HepG2 (cell line): ENCODE results near the gene SEBOX. TPM values are rescaled to one million over a fixed set of nuclear protein-coding genes. Genes with fewer than 3 reads are reported as not detected.

Experiments
- ATAC-seq: fragments of 200-7000 bp; cut with Tn5 transposase; 3 replicates; pipeline ENCODE4 v1.9.1; 2020; ENCODE audit warnings: mild to moderate bottlenecking, moderate library complexity
- BruUV-seq: library from RNA; stranded (reverse); fragments of 400-500 nt; replicated peaks from 2 replicates; lab custom pipeline; 2021; lab: Mats Ljungman, UMichigan
- CTCF ChIA-PET: fragments of 300-600 bp; formaldehyde crosslinking; extraction: SDS; loops from one replicate; lab custom pipeline; 2021; ENCODE audit warnings: low total read pairs, inconsistent platforms, low intra/inter-chr PET ratio; lab: Yijun Ruan, JAX
- POLR2A ChIA-PET: fragments of 350-600 bp; sonication (Branson Sonifier 250); formaldehyde crosslinking; loops from one replicate; lab custom pipeline; 2020; ENCODE audit warnings: antibody characterized with exemption, inconsistent platforms; lab: Yijun Ruan, JAX
- DNase-seq: peaks from one replicate; pipeline ENCODE4 v3.0.0-alpha.2; 2015; ENCODE audit warnings: low spot score
- FAIRE-seq: peaks from 3 replicates; lab custom pipeline; 2011; peaks lifted over from hg19 to GRCh38; lab: Jason Lieb, UNC
- H2AFZ ChIP-seq: one replicate; pipeline ENCODE4 v1.6.1; 2011; ENCODE audit warnings: low read length, inconsistent platforms
- H3K27ac ChIP-seq: fragments of 300-600 bp; 3 replicates; pipeline ENCODE4 v1.8.0; 2011; ENCODE audit warnings: mixed run types, mild to moderate bottlenecking, mixed read lengths, low read length, inconsistent platforms; ENCODE audit not compliant: insufficient read depth; ENCODE audit errors: extremely low read length
- H3K27me3 ChIP-seq, 2 experiments: fragments of 200-600 bp in 1 of 2; 2 replicates in 1 of 2; 3 replicates in 1 of 2; pipeline versions ENCODE4 v1.6.0 to v1.8.0; 2011; ENCODE audit warnings: low read length in 2 of 2, mild to moderate bottlenecking in 2 of 2, moderate library complexity in 2 of 2, inconsistent platforms in 1 of 2; ENCODE audit not compliant: insufficient read depth in 2 of 2, control insufficient read depth in 1 of 2
- H3K36me3 ChIP-seq, 2 experiments: fragments of 200-600 bp in 1 of 2; replicated peaks in 1 of 2; 2 replicates in 1 of 2; 3 replicates in 1 of 2; pipeline versions ENCODE4 v1.5.1 to v1.8.0; 2011; ENCODE audit warnings: low read length in 2 of 2, inconsistent platforms in 1 of 2; ENCODE audit not compliant: insufficient read depth in 2 of 2, control insufficient read depth in 1 of 2
- H3K4me1 ChIP-seq: 2 replicates; pipeline ENCODE4 v1.5.1; 2012; ENCODE audit warnings: low read length, inconsistent platforms; ENCODE audit not compliant: insufficient read depth
- H3K4me2 ChIP-seq: 2 replicates; pipeline ENCODE4 v1.6.0; 2011; ENCODE audit warnings: low read depth, low read length, inconsistent platforms
- H3K4me3 ChIP-seq, 3 experiments: fragments of 200-600 bp in 1 of 3; sonication (generic), shearing (Covaris generic) in 1 of 3; replicated peaks in 1 of 3; 2 replicates each; pipeline ENCODE4 v1.5.1; 2011 to 2016; ENCODE audit warnings: low read length in 3 of 3, inconsistent platforms in 2 of 3, low read depth in 2 of 3, mild to moderate bottlenecking in 2 of 3, control low read depth in 1 of 3, mixed read lengths in 1 of 3; ENCODE audit not compliant: insufficient read depth in 1 of 3
- H3K79me2 ChIP-seq: one replicate; pipeline ENCODE4 v1.6.1; 2011; ENCODE audit warnings: low read length, inconsistent platforms; ENCODE audit not compliant: insufficient read depth
- H3K9ac ChIP-seq: 2 replicates; pipeline ENCODE4 v1.6.0; 2011; ENCODE audit warnings: mild to moderate bottlenecking, low read depth, low read length, inconsistent platforms; ENCODE audit not compliant: insufficient read depth
- H3K9me3 ChIP-seq: 2 replicates; pipeline ENCODE4 v1.5.1; 2012; ENCODE audit warnings: mild to moderate bottlenecking, low read length
- H4K20me1 ChIP-seq: 2 replicates; pipeline ENCODE4 v1.6.0; 2011; ENCODE audit warnings: inconsistent platforms, mild to moderate bottlenecking, low read length, moderate library complexity; ENCODE audit not compliant: insufficient read depth
- ELF4 ChIP-seq: sonication (generic); formaldehyde crosslinking; IDR thresholded peaks from 2 replicates; pipeline ENCODE4 v1.5.0; 2020; ENCODE audit warnings: missing genetic modification reagents, mild to moderate bottlenecking, moderate library complexity, borderline replicate concordance
- MEIS2 ChIP-seq: sonication (generic); formaldehyde crosslinking; IDR thresholded peaks from 2 replicates; pipeline ENCODE4 v1.9.0; 2021; ENCODE audit warnings: mild to moderate bottlenecking, missing genetic modification reagents
- PITX1 ChIP-seq: sonication (generic); formaldehyde crosslinking; IDR thresholded peaks from 2 replicates; pipeline ENCODE4 v1.5.1; 2020; ENCODE audit warnings: mild to moderate bottlenecking, missing genetic modification reagents
- TCF12 ChIP-seq, 2 experiments: fragments of 450-650 bp in 1 of 2; sonication (generic) in 1 of 2; formaldehyde crosslinking in 1 of 2; IDR thresholded peaks; 2 replicates each; pipeline versions ENCODE4 v1.6.1 to v1.8.0; 2017 to 2022; ENCODE audit warnings: antibody characterized with exemption in 1 of 2, mild to moderate bottlenecking in 1 of 2, missing genetic modification reagents in 1 of 2, moderate library complexity in 1 of 2
- ZNF670 ChIP-seq: sonication (generic); formaldehyde crosslinking; IDR thresholded peaks from 2 replicates; pipeline ENCODE4 v1.8.0; 2022; ENCODE audit warnings: mild to moderate bottlenecking, missing genetic modification reagents, borderline replicate concordance
- ZNF792 ChIP-seq: IDR thresholded peaks from 2 replicates; pipeline ENCODE4 v1.6.1; 2016
- ZSCAN25 ChIP-seq: sonication (generic); formaldehyde crosslinking; IDR thresholded peaks from 2 replicates; pipeline ENCODE4 v1.8.0; 2022; ENCODE audit warnings: mild to moderate bottlenecking, missing genetic modification reagents
- whole genome bisulfite sequencing: methylation state at CpG from one replicate; pipeline ENCODE4 v1.1.6; 2017; ENCODE audit warnings: low lambda C conversion rate; 5-methylcytosine and 5-hydroxymethylcytosine counted together
- in situ Hi-C: cut with HindIII; loops from 2 replicates; pipeline ENCODE4 v1.10.0; 2017; ENCODE audit warnings: low pct_unique_long_range_greater_than_20kb; ENCODE audit not compliant: extremely low pct_ligation_motif_present
- intact Hi-C: fragments of 100-400 bp; cut with micrococcal nuclease; formaldehyde crosslinking; loops from one replicate; pipeline ENCODE4 v1.10.0; 2022; ENCODE audit not compliant: unreplicated experiment
- polyA plus RNA-seq, 8 experiments: library from polyadenylated mRNA; depleted of rRNA in 3 of 8; stranded (reverse) in 7 of 8; unstranded in 1 of 8; fragments of >200 nt; fragmentation: Illumina TruSeq in 4 of 8; extraction: Trizol in 4 of 8; gene quantifications; 2 replicates each; pipeline versions ENCODE4 v1.2.1 to v1.2.3, GENCODE V29; 2011 to 2016; ENCODE audit warnings: low read depth in 4 of 8, missing spikeins in 1 of 8, mixed read lengths in 1 of 8; ENCODE audit not compliant: insufficient read depth in 1 of 8
- total RNA-seq, 5 experiments: library from RNA; depleted of rRNA; stranded (reverse); fragments of >200 nt; fragmentation: Illumina TruSeq; extraction: Trizol; gene quantifications; 2 replicates each; pipeline ENCODE4 v1.2.3, GENCODE V29; 2016; ENCODE audit warnings: low read depth in 1 of 5
- TF ChIP-seq, protein P1 (sequence below): sonication (generic); formaldehyde crosslinking; IDR thresholded peaks from 2 replicates; pipeline ENCODE4 v1.4.0; 2020; ENCODE audit warnings: mild to moderate bottlenecking, missing genetic modification reagents, borderline replicate concordance
- TF ChIP-seq, protein P2 (sequence below): sonication (generic); formaldehyde crosslinking; IDR thresholded peaks from 2 replicates; pipeline ENCODE4 v1.9.0; 2022; ENCODE audit warnings: missing genetic modification reagents, mild to moderate bottlenecking, borderline replicate concordance
- TF ChIP-seq, protein P3 (sequence below), 2 experiments: sonication (generic) in 1 of 2; formaldehyde crosslinking in 1 of 2; IDR thresholded peaks; 2 replicates each; pipeline versions ENCODE4 v1.4.0 to v1.6.1; 2016 to 2020; ENCODE audit warnings: borderline replicate concordance in 1 of 2, low read depth in 1 of 2, mild to moderate bottlenecking in 1 of 2, missing genetic modification reagents in 1 of 2

Gene SEBOX
- total and polyA plus RNA-seq, 2 of the 13 experiments (the other 11 are each of a cell fraction or from before 2014, with no cell fraction given), result not detected

DNA sequence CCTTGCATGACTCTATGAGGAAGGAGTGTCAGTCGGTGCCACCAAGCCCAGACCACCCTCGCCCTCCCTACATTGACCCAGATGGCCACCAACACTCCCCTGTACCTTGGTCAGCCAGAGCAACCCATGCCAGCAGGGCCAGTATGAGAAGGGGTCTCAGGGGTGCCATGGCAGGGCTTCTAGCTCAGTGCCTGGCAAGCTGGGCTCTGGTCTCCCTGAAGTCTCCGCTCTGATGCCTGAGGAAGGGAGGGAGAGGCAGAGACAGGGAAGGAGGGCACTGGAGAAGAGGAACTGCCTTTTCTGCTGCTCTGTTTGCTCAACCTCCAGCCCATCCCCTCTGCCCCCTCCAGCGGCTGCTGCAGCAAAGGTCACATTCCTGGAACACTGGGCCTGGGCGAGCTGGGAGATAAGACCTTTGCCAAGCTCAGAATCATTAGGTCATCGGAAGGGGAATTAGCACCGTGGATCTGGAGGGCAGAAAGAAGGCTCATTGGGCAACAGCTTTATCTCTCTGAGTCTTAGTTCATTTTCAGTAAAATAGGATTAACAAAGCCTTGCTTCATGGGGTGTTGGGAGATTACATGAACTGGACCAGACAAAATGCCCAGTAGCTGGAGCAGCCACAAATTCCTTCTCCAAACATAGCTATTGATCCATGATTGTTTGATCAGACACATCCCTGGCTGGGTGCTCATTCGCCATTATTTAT lies 5.2 kb upstream of the SEBOX start, which contains the start of gene VTN:
VTN (minus strand) TSS at position 273 of the 709 bp plus-strand sequence; CDS start at position 169, 104 bp downstream.
- H3K9me3 ChIP-seq, result no peaks in the 10 kb centered on the region
- FAIRE-seq (peak; percentile 99), DNase-seq (peak; percentile 98), ATAC-seq (peak; percentile 78)
- no peaks in the 10 kb centered on the region for H3K27me3 ChIP-seq
- H3K79me2 ChIP-seq, result peaks cover 7% of the 10 kb centered on the region
- no peaks in the 10 kb centered on the region for H4K20me1 ChIP-seq
- 3% methylated on average over 8 of the region's 8 CpGs for WGBS
- no peaks in the 10 kb centered on the region; a peak in 1 of 5 replicates for H3K36me3 ChIP-seq
- peak within 1 kb of the TSS; percentile 74 for H3K9ac ChIP-seq
- CTCF ChIA-PET, result no interaction called here
- peak within 1 kb of the TSS; percentile 92 for H3K27ac ChIP-seq
- BruUV-seq, result no TSS peak
- POLR2A ChIA-PET, result interaction anchor here (0.7 to 8.3 kb wide), 20 partner anchors 9 to 350 kb away, joined by 3 to 183 read pairs (median 6); partner anchors contain the start of genes IFT20, POLDIP2, RPL23A and SLC46A1
- no peak within 1 kb of the TSS for H2AFZ ChIP-seq
- in situ Hi-C loops (no loop called here), intact Hi-C loops (loop anchor here (1.0 to 2.0 kb wide), 2 partner anchors 35 to 47 kb away; partner anchors contain the start of genes IFT20 and TNFAIP1)
- H3K4me3 ChIP-seq, result peak within 1 kb of the TSS; percentile 49 to 77 (median 51)
- peak within 1 kb of the TSS; percentile 96 for H3K4me2 ChIP-seq
- peaks cover 52% of the 10 kb centered on the region for H3K4me1 ChIP-seq
- no peak for TF ChIP-seq TCF12 (IDR thresholded peaks at IDR 0.05)
- peak; percentile 84; the same call in 1 of the 2 replicates for TF ChIP-seq TCF12 (CRISPR knock-in tag; IDR thresholded peaks at IDR 0.05)
- TF ChIP-seq ZSCAN25 (CRISPR knock-in tag), result peak; percentile 92
- TF ChIP-seq, protein P1, sequence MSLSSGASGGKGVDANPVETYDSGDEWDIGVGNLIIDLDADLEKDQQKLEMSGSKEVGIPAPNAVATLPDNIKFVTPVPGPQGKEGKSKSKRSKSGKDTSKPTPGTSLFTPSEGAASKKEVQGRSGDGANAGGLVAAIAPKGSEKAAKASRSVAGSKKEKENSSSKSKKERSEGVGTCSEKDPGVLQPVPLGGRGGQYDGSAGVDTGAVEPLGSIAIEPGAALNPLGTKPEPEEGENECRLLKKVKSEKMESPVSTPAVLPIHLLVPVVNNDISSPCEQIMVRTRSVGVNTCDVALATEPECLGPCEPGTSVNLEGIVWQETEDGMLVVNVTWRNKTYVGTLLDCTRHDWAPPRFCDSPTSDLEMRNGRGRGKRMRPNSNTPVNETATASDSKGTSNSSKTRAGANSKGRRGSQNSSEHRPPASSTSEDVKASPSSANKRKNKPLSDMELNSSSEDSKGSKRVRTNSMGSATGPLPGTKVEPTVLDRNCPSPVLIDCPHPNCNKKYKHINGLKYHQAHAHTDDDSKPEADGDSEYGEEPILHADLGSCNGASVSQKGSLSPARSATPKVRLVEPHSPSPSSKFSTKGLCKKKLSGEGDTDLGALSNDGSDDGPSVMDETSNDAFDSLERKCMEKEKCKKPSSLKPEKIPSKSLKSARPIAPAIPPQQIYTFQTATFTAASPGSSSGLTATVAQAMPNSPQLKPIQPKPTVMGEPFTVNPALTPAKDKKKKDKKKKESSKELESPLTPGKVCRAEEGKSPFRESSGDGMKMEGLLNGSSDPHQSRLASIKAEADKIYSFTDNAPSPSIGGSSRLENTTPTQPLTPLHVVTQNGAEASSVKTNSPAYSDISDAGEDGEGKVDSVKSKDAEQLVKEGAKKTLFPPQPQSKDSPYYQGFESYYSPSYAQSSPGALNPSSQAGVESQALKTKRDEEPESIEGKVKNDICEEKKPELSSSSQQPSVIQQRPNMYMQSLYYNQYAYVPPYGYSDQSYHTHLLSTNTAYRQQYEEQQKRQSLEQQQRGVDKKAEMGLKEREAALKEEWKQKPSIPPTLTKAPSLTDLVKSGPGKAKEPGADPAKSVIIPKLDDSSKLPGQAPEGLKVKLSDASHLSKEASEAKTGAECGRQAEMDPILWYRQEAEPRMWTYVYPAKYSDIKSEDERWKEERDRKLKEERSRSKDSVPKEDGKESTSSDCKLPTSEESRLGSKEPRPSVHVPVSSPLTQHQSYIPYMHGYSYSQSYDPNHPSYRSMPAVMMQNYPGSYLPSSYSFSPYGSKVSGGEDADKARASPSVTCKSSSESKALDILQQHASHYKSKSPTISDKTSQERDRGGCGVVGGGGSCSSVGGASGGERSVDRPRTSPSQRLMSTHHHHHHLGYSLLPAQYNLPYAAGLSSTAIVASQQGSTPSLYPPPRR (CRISPR knock-in tag), result peak; percentile 97
- TF ChIP-seq, protein P2, sequence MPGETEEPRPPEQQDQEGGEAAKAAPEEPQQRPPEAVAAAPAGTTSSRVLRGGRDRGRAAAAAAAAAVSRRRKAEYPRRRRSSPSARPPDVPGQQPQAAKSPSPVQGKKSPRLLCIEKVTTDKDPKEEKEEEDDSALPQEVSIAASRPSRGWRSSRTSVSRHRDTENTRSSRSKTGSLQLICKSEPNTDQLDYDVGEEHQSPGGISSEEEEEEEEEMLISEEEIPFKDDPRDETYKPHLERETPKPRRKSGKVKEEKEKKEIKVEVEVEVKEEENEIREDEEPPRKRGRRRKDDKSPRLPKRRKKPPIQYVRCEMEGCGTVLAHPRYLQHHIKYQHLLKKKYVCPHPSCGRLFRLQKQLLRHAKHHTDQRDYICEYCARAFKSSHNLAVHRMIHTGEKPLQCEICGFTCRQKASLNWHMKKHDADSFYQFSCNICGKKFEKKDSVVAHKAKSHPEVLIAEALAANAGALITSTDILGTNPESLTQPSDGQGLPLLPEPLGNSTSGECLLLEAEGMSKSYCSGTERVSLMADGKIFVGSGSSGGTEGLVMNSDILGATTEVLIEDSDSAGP (CRISPR knock-in tag), result peak; percentile 81; the same call in 1 of the 2 replicates
- TF ChIP-seq ZNF792 (CRISPR knock-in tag), result peak; percentile 66; the same call in 1 of the 2 replicates
- no peak for TF ChIP-seq ZNF670
- TF ChIP-seq PITX1, result peak; percentile 99
- TF ChIP-seq ELF4 (CRISPR knock-in tag), result 0 out of 2 replicates have a peak, but pooled peaks have one; percentile 37
- TF ChIP-seq, protein P3, sequence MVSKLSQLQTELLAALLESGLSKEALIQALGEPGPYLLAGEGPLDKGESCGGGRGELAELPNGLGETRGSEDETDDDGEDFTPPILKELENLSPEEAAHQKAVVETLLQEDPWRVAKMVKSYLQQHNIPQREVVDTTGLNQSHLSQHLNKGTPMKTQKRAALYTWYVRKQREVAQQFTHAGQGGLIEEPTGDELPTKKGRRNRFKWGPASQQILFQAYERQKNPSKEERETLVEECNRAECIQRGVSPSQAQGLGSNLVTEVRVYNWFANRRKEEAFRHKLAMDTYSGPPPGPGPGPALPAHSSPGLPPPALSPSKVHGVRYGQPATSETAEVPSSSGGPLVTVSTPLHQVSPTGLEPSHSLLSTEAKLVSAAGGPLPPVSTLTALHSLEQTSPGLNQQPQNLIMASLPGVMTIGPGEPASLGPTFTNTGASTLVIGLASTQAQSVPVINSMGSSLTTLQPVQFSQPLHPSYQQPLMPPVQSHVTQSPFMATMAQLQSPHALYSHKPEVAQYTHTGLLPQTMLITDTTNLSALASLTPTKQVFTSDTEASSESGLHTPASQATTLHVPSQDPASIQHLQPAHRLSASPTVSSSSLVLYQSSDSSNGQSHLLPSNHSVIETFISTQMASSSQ (IDR thresholded peaks at IDR 0.05; ENCODE audit: low read depth), result peak; percentile 67; the same call in 1 of the 2 replicates
- TF ChIP-seq, protein P3 (CRISPR knock-in tag; IDR thresholded peaks at IDR 0.05; ENCODE audit: borderline replicate concordance), result peak; percentile 82; the same call in 1 of the 2 replicates
- TF ChIP-seq MEIS2 (CRISPR knock-in tag), result 0 out of 2 replicates have a peak, but pooled peaks have one; percentile 42
